ENCODE results near the gene DENND1A.
"Not testable (repeated sequence)": the region's sequence is repeated elsewhere in the genome, so short reads cannot be mapped to it uniquely, and the experiment has no call there.

The DENND1A gene

GRCh38 chr9:123418506-123418905, 511.4 kb downstream of the DENND1A start:
- no peak for DNase-seq

DNA sequence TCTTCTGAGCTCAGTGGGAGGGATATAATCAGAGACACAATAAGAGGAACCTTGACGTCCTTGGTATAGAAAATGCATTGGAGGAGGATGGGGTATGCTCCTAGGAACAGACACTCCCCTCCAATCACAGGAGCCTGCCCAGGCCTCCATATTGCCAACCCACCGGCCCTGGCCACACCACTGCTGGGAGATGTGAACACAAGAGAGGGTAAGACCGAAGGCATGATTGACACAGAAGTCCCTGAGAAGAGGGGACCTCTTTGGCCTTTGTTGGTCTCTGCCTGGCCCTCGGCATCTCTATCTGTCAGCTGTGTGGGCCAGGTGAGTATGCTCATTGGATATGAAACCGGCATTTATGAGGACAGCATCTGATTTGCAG, 511.9 kb downstream of the DENND1A start:
- DNase-seq, result no peak

DNA sequence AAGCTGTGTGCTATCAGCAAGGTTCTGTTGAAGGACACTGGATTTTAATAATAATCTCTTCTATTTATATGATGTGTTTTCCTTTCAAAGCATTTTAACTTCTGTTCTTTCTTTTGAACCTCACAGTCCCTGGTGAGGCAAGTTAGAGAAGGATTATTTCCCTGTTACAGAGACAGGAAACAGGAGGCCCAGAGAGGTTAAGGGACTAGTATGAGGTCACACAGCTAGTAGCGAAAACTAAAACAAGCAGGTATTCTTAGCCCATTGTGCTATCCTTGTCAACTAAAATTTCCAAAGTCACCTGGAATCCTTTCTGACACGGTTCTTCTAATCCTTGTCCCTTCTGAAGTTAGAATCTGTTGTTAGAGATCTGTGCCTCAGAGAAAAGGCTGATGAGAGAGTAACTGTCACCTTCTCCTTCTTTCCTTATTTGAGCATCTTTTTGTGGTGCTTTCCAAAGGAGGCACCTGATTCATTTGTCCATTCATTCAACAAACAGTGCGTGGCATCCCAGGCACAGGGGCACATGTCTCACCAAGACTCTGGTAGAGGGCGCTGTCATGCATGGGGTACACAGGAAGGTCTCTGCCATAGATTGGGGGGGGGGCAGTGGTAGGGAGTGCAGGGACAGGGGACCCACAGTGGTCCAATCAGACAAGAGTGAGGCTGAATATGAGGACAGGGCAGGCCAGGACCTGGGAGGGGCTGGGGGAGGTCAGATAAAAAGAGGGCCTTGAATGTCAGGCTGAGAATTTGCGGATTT, 512.5 kb downstream of the DENND1A start:
- no peak for DNase-seq

GRCh38 chr9:123416176-123416575, 513.8 kb downstream of the DENND1A start:
- DNase-seq, result no peak

DNA sequence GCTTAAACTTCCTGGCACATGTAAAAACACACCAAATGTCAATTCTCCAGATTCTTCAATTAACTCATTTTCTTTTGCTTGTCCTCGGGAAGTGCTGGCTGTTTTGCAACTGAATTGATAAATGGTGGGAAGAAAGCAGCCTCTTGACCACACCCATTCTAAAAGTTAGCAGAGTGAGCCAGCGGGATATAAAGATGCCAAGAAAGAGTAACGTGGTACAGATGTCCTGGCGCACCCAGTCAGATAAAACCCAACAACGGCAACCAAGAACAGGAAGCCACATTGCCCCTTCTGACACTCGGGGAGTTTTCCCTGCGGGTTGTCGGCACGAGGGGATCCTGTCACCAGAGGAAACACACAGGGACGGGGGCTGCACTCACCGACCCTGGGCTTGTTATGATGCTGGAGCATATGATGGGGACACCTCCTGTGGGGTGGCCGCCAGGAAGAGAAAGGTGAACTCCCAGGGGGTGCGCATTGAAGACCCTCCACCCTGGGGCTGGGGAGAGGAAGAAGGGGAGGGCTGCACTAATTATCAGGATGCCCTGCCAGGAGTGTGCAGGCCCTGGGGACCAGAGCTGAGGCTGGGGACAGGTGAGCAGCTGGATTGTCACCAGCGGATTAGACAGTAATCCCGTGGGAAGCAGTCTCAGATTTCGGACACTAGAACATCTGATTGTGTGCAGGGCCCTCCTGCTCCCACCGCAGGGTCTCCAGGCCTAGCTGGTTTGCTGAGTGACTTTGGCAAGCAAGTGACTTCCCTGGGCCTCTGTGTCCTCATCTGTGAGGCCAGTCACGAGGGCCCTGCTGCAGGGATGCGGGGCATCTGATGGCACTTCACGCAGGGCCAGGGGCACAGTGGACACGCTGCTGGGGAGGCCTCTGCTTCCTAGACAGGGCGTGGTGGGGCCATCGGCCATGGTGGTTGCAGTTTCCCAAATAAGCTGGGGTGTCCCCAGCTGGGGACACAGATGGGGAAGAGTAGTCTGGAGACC, 514.7 kb downstream of the DENND1A start:
- no peak for DNase-seq

- DNase-seq, result no peak
Measured at GRCh38 chr9:123414204-123414603, 515.7 kb downstream of the DENND1A start.

- no peak for DNase-seq
Measured at GRCh38 chr9:123412171-123412820, 517.6 kb downstream of the DENND1A start.

- no peak for DNase-seq
Measured at GRCh38 chr9:123411636-123412035, 518.3 kb downstream of the DENND1A start.

DNA sequence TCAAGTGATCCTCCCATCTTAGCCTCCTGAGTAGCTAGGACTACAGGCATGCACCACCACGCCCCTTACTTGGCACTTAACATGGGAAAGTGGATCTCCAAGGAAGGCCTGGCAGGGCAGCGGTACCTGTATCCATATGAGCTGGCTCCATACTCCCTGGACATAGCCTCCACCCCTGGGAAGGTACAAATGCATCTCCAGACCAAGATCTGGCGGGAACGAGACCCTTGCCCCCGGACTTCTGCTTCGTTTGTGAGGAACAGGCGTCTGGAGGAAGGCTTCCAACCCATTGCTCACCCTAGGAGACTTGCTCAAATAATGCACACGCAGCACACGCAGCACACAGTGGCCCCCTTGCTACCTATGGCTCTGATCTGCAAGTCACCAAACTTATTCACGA, 518.7 kb downstream of the DENND1A start:
- DNase-seq, result no peak

DNA sequence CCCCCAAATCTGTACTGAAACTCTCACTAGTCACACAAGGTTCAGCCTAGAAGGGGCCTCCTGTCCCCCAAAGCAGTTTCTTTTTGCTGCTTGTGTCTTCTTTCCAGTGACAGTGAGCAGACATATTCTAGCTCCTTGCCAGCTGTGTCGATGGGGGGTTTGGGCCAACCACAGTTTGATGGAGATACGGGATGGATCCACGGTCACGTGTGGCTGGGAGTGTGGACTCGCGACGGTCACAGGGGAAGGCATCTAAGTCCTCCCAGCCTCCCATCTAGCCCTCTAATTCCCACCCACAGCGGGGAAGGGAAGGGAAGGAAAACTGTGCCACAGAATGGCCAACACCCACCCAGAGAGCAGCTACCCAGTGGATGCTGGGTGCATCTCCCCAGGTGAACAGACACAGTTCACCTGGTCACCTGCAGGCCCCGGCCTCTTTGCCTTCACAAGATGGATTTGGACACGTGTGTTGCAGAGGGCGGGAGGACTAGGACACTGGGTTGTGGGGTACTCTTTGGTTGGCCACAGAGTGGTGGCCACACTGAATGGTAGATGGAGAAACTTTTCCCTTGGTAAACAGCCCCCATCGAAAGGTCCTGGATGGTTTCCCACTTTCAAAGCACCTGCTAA, 519.5 kb downstream of the DENND1A start:
- no peak for DNase-seq

GRCh38 chr9:123408313-123409262, 521.3 kb downstream of the DENND1A start:
- no peak for DNase-seq

DNA sequence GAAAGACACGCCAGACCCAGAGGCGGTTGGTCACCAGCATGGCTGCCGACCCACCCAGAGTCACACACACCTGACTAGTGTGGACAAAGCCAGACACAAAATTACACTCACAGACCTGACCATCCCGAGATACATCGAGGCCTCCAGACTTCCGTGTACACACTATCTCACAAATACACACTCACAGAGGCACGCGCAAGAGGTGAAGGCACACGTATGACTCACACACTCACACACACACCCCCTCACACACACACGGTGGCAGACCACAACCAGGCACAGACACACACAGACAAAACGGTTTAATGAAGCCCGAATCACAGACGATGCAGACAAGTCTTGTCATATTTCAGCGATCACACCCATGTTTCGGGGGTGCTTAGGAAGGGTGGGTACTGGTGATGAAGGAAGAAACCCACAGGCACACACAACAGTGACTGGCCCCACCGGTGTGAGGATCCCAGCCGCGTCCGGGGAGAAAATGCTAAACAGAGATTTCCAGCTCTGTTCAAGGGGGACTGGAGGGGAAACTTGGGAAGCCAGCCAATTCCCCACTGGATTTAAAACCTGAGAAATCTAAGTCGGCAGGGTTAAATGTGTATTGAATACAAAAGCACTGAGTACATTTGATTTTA, 522.6 kb downstream of the DENND1A start:
- DNase-seq, result no peak

- DNase-seq, result no peak
Measured at GRCh38 chr9:123406691-123407216, 523.2 kb downstream of the DENND1A start.

DNA sequence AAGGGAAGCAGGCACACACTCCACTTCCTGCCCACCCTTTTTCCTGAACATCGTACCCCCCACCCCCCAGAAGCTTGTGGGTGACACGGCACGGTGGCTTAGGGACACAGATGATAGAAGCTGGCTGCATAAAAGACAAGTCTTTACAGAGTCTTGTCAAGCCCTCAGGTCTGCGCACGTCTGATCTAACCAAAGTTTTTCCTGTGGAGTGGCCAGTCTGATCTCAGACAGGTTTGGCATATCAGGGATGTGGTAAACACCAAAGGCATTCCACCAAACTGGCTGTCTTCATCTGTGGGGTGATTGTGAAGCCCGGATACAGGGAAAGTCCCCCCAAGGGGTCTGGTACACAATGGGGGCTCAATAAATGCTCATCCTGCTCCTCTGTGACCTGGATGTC, 523.9 kb downstream of the DENND1A start:
- no peak for DNase-seq

GRCh38 chr9:123402981-123403509, 526.9 kb downstream of the DENND1A start:
- no peak for DNase-seq

- DNase-seq, result no peak
Measured at GRCh38 chr9:123401879-123402513, 527.9 kb downstream of the DENND1A start.

DNA sequence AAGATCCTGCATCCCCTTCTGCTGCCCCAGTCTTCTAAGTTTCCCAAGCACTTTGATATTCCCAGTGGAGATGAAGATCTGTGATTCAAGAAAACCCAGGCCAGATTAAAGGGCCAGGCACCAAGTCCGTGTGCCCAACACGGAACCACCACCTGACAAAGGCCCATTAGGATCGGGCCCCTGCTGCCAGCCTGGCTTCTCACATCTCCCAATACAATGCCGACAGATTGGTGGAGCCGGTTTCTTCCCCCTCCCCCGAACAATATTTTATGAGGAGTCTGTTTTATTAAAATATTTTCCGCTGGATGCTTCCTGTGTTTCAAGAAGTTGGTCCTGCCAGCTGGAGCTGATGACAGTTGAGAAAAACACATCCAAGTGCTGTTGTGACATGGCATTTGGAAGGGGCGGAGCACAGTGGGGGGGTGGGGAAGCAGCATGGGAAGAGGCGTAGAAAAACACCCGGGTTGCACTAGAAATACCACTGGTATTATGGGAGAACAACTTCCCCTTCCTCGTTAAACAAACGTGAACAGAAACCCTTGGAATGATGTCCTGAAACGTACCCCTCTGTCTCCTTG, 528.9 kb downstream of the DENND1A start:
- DNase-seq, result no peak

DNA sequence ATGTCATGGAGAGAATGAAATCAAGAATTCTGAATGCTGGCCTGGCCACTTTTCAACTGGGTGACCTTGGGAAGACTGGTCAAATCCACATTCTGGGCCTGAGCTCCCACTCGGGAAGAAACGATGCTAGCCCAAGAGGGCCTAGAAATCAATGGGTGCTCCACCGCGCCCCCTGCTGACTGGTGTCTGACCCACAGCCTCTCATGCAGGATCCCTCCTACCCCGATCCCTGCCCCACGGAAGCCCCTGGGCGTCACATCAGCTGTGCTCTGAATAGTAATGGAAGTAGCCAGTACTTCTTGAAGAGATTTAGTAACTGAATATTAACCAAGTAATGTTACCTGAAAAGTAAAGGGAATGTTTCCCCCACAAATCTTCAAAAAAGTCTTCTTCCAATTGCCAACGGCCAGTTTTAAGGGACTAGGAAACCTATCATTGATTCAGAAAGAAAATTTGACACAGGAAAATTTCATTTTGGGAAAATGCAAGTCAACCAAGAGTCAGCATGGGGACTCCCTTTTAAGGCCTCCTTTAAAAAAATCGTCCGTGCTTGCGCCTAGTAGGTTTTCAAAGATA, 530.0 kb downstream of the DENND1A start:
- DNase-seq, result no peak

- not testable (repeated sequence) for DNase-seq
Measured at GRCh38 chr9:123398938-123399337, 531.0 kb downstream of the DENND1A start.

All from CD4-positive, alpha-beta T cell treated with Interleukin-17A for 1 hour (primary cell).